HepG2 (cell line): Measurements from ENCODE around the gene CPNE2. TPM values are rescaled to one million over a fixed set of nuclear protein-coding genes. Genes with fewer than 3 reads are reported as not detected.

Source experiments
- BRCA1 ChIP-seq: sonication (generic); formaldehyde crosslinking; IDR thresholded peaks from 2 replicates; pipeline ENCODE4 v1.4.0; 2020; ENCODE audit warnings: missing genetic modification reagents
- EED ChIP-seq: sonication (generic); formaldehyde crosslinking; IDR thresholded peaks from 2 replicates; pipeline ENCODE4 v1.5.0; 2020; ENCODE audit warnings: mild to moderate bottlenecking, missing genetic modification reagents
- ELF3 ChIP-seq: IDR thresholded peaks from 2 replicates; pipeline ENCODE4 v1.6.1; 2016; ENCODE audit warnings: missing genetic modification reagents, missing compliant biosample characterization
- GABPB1 ChIP-seq: IDR thresholded peaks from 2 replicates; pipeline ENCODE4 v1.6.1; 2016; ENCODE audit warnings: mild to moderate bottlenecking, missing genetic modification reagents, moderate library complexity, missing compliant biosample characterization
- HIC2 ChIP-seq: sonication (generic); formaldehyde crosslinking; IDR thresholded peaks from 2 replicates; pipeline ENCODE4 v1.9.0; 2022; ENCODE audit warnings: low read depth, missing genetic modification reagents
- HNF4A ChIP-seq: sonication (generic); formaldehyde crosslinking; IDR thresholded peaks from 2 replicates; pipeline ENCODE4 v1.4.0; 2020; ENCODE audit warnings: missing genetic modification reagents
- MTF1 ChIP-seq: sonication (generic); formaldehyde crosslinking; IDR thresholded peaks from 2 replicates; pipeline ENCODE4 v1.5.0; 2020; ENCODE audit warnings: missing genetic modification reagents
- NRL ChIP-seq: sonication (generic); formaldehyde crosslinking; IDR thresholded peaks from 2 replicates; pipeline ENCODE4 v1.5.0; 2020; ENCODE audit warnings: missing genetic modification reagents, mild to moderate bottlenecking, moderate library complexity, borderline replicate concordance
- PHB2 ChIP-seq: fragments of 450-650 bp; IDR thresholded peaks from 2 replicates; pipeline ENCODE4 v1.6.1; 2018; ENCODE audit not compliant: partially characterized antibody
- PITX1 ChIP-seq: sonication (generic); formaldehyde crosslinking; IDR thresholded peaks from 2 replicates; pipeline ENCODE4 v1.5.1; 2020; ENCODE audit warnings: mild to moderate bottlenecking, missing genetic modification reagents
- SOX6 ChIP-seq, 2 experiments: fragments of 450-650 bp in 1 of 2; sonication (generic) in 1 of 2; formaldehyde crosslinking in 1 of 2; IDR thresholded peaks; 2 replicates each; pipeline versions ENCODE4 v1.4.0 to v1.6.1; 2017 to 2020; ENCODE audit warnings: antibody characterized with exemption in 1 of 2, mild to moderate bottlenecking in 1 of 2, missing genetic modification reagents in 1 of 2
- ZFP91 ChIP-seq: sonication (generic); formaldehyde crosslinking; IDR thresholded peaks from 2 replicates; pipeline ENCODE4 v1.9.0; 2022; ENCODE audit warnings: missing genetic modification reagents, mild to moderate bottlenecking, borderline replicate concordance
- ZNF350 ChIP-seq: sonication (generic); formaldehyde crosslinking; IDR thresholded peaks from 2 replicates; pipeline ENCODE4 v1.4.0; 2020; ENCODE audit warnings: mild to moderate bottlenecking, low read depth, missing genetic modification reagents, borderline replicate concordance
- ZNF512 ChIP-seq: sonication (generic); formaldehyde crosslinking; IDR thresholded peaks from 2 replicates; pipeline ENCODE4 v1.4.0; 2020; ENCODE audit warnings: mild to moderate bottlenecking, missing genetic modification reagents
- ZNF788 ChIP-seq: sonication (generic); formaldehyde crosslinking; IDR thresholded peaks from 2 replicates; pipeline ENCODE4 v1.5.0; 2020; ENCODE audit warnings: mild to moderate bottlenecking, missing genetic modification reagents, borderline replicate concordance
- ZNF790 ChIP-seq: sonication (generic); formaldehyde crosslinking; IDR thresholded peaks from 2 replicates; pipeline ENCODE4 v1.8.0; 2022; ENCODE audit warnings: missing genetic modification reagents, mild to moderate bottlenecking, borderline replicate concordance
- polyA plus RNA-seq, 8 experiments: library from polyadenylated mRNA; depleted of rRNA in 3 of 8; stranded (reverse) in 7 of 8; unstranded in 1 of 8; fragments of >200 nt; fragmentation: Illumina TruSeq in 4 of 8; extraction: Trizol in 4 of 8; gene quantifications; 2 replicates each; pipeline versions ENCODE4 v1.2.1 to v1.2.3, GENCODE V29; 2011 to 2016; ENCODE audit warnings: low read depth in 4 of 8, missing spikeins in 1 of 8, mixed read lengths in 1 of 8; ENCODE audit not compliant: insufficient read depth in 1 of 8
- total RNA-seq, 5 experiments: library from RNA; depleted of rRNA; stranded (reverse); fragments of >200 nt; fragmentation: Illumina TruSeq; extraction: Trizol; gene quantifications; 2 replicates each; pipeline ENCODE4 v1.2.3, GENCODE V29; 2016; ENCODE audit warnings: low read depth in 1 of 5
- TF ChIP-seq, protein P1 (sequence below): sonication (generic); formaldehyde crosslinking; IDR thresholded peaks from 2 replicates; pipeline ENCODE4 v1.8.1; 2022; ENCODE audit warnings: low read depth, mild to moderate bottlenecking, missing genetic modification reagents

Gene CPNE2
- total and polyA plus RNA-seq, 2 of the 13 experiments (the other 11 are each of a cell fraction or from before 2014, with no cell fraction given): 10.6 to 23.3 TPM

DNA sequence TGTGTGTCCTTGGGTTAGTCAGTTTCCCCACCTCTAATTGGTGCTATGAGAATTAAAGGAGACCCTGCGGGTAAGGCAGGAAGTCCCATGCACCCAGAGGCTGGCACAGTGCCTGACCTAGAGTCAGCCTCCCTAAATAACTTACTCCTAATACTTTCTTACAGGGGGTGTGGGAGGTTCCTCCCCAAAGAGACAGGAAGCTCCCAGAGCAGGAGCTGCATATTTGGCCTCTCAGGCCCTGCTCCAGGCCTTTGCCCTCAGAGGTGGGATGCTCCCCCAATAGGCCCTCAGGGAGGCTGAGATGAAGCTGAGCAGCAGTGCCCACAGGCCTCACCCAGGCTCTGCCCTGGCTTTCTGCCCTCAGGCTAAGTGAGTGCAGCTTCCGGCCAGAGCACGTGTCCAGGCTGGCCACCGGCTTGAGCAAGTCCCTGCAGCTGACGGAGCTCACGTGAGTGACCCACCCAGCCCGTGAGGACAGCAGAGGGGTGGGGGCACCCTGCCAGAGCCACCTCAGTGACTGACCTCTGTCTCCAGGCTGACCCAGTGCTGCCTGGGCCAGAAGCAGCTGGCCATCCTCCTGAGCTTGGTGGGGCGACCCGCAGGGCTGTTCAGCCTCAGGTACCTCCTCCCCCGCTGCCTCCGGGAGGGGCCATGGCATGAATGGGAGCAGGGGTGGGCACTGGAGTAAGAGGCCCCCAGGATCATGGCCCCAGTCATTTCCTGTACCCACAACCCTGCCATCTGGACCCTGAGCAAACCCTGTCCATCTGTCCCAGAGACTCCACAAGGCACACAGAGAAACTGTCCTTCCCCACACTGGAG is 31.1 kb upstream of the CPNE2 start (continued):
- TF ChIP-seq PHB2 (no peak), ZNF788 (CRISPR knock-in tag) (peak; percentile 30; the same call in 1 of the 2 replicates), PITX1 (0 out of 2 replicates have a peak, but pooled peaks have one; percentile 28), ZNF512 (no peak), ZNF790 (CRISPR knock-in tag) (no peak), NRL (0 out of 2 replicates have a peak, but pooled peaks have one; percentile 34), EED (CRISPR knock-in tag) (0 out of 2 replicates have a peak, but pooled peaks have one; percentile 65), SOX6 (IDR thresholded peaks at IDR 0.05) (no peak), SOX6 (CRISPR knock-in tag; IDR thresholded peaks at IDR 0.05) (peak; percentile 54), HIC2 (CRISPR knock-in tag) (peak; percentile 81), BRCA1 (CRISPR knock-in tag) (no peak), HNF4A (CRISPR knock-in tag) (no peak), ZNF350 (0 out of 2 replicates have a peak, but pooled peaks have one; percentile 59), ZFP91 (CRISPR knock-in tag) (peak; percentile 63; the same call in 1 of the 2 replicates), ELF3 (CRISPR knock-in tag) (no peak), MTF1 (CRISPR knock-in tag) (no peak), GABPB1 (CRISPR knock-in tag) (peak; percentile 86)
- TF ChIP-seq, protein P1, sequence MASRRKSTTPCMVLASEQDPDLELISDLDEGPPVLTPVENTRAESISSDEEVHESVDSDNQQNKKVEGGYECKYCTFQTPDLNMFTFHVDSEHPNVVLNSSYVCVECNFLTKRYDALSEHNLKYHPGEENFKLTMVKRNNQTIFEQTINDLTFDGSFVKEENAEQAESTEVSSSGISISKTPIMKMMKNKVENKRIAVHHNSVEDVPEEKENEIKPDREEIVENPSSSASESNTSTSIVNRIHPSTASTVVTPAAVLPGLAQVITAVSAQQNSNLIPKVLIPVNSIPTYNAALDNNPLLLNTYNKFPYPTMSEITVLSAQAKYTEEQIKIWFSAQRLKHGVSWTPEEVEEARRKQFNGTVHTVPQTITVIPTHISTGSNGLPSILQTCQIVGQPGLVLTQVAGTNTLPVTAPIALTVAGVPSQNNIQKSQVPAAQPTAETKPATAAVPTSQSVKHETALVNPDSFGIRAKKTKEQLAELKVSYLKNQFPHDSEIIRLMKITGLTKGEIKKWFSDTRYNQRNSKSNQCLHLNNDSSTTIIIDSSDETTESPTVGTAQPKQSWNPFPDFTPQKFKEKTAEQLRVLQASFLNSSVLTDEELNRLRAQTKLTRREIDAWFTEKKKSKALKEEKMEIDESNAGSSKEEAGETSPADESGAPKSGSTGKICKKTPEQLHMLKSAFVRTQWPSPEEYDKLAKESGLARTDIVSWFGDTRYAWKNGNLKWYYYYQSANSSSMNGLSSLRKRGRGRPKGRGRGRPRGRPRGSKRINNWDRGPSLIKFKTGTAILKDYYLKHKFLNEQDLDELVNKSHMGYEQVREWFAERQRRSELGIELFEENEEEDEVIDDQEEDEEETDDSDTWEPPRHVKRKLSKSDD: 0 out of 2 replicates have a peak, but pooled peaks have one; percentile 21
